ENCODE data around the gene SLC1A5. TPM values are rescaled to one million over a fixed set of nuclear protein-coding genes. Genes with fewer than 3 reads are reported as not detected.

The SLC1A5 gene
- total RNA-seq, 1 donor from 2014 or later, result 233 TPM

DNA sequence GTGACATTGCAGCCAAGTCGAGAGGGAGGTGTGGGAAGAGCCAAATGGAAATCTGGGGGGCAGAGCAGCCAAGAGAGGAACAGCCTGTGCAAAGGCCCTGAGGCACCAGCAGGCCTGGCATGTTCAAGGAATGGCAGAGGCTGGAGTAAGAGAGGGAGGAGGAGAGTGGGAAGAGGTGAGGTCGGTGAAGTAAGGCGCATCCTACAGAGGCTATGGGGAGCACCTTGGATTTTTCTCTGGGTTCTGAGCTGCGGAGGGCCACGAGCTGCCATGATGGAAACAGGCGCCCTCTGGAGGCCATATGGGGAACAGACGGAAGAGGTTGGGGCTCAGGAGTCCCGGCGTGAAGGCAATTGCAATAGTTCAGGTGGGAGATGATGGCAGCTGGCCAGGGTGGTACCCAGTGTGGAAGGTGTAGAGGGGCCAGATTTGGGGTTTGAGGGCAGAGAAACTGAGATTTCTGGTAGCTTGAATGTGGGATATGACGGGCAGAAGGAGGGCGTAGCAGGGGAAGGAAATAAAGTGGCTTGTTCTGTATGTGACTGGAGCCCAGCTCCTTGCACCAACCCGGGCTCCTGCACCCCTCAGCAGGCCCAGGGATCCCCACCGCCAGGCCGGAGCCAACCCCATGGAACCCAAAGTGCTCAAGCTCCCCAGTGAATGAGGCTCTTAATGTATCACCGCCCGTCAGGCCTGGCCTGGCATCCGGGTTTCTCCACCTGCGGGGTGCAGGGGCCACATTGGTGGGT is 21.7 kb downstream of the SLC1A5 start:
- Mint-ChIP-seq H3K36me3 (ENCODE audit: low read depth, unreplicated experiment) (peaks cover 3% of the 10 kb centered on the region), H3K4me1 (ENCODE audit: low read depth, unreplicated experiment) (peaks cover 5% of the 10 kb centered on the region), H3K4me3 (ENCODE audit: unreplicated experiment) (no peak overlapping the region), H3K27me3 (ENCODE audit: low read depth, unreplicated experiment) (no peaks in the 10 kb centered on the region), H3K9me3 (ENCODE audit: unreplicated experiment) (no peaks in the 10 kb centered on the region), H3K27ac (ENCODE audit: unreplicated experiment) (no peak overlapping the region)
- no peak overlapping the region for H3K9ac ChIP-seq (ENCODE audit: low read length)
- TF ChIP-seq, protein P1, sequence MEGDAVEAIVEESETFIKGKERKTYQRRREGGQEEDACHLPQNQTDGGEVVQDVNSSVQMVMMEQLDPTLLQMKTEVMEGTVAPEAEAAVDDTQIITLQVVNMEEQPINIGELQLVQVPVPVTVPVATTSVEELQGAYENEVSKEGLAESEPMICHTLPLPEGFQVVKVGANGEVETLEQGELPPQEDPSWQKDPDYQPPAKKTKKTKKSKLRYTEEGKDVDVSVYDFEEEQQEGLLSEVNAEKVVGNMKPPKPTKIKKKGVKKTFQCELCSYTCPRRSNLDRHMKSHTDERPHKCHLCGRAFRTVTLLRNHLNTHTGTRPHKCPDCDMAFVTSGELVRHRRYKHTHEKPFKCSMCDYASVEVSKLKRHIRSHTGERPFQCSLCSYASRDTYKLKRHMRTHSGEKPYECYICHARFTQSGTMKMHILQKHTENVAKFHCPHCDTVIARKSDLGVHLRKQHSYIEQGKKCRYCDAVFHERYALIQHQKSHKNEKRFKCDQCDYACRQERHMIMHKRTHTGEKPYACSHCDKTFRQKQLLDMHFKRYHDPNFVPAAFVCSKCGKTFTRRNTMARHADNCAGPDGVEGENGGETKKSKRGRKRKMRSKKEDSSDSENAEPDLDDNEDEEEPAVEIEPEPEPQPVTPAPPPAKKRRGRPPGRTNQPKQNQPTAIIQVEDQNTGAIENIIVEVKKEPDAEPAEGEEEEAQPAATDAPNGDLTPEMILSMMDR (IDR thresholded peaks at IDR 0.05; ENCODE audit: insufficient read depth, low read depth, low read length), result peak; percentile 62
- TF ChIP-seq EZH2 (IDR thresholded peaks at IDR 0.05; ENCODE audit: insufficient read depth, low read length), result no peak
- H3K4me2 ChIP-seq (ENCODE audit: low read length), result no peak overlapping the region
- no peaks in the 10 kb centered on the region for H3K36me3 ChIP-seq (ENCODE audit: insufficient read depth, low read length)
- no peak overlapping the region for H3K4me3 ChIP-seq (ENCODE audit: insufficient read depth, low read depth, low read length)
- H3K79me2 ChIP-seq (ENCODE audit: insufficient read depth, low read length), result no peaks in the 10 kb centered on the region
- H4K20me1 ChIP-seq (ENCODE audit: insufficient read depth, low read length), result no peaks in the 10 kb centered on the region
- no peaks in the 10 kb centered on the region for H3K4me1 ChIP-seq (ENCODE audit: insufficient read depth, low read length)
- no peak overlapping the region for H3K27ac ChIP-seq (ENCODE audit: low read depth, low read length)
- FAIRE-seq, result no peak
- DNase-seq (ENCODE audit: low read depth), result no peak
- no peaks in the 10 kb centered on the region for H3K9me3 ChIP-seq (ENCODE audit: insufficient read depth, low read depth, low read length)
- no peaks in the 10 kb centered on the region for H3K27me3 ChIP-seq (ENCODE audit: insufficient read depth, low read length)
- no peak overlapping the region for H2AFZ ChIP-seq (ENCODE audit: low read depth, low read length)

DNA sequence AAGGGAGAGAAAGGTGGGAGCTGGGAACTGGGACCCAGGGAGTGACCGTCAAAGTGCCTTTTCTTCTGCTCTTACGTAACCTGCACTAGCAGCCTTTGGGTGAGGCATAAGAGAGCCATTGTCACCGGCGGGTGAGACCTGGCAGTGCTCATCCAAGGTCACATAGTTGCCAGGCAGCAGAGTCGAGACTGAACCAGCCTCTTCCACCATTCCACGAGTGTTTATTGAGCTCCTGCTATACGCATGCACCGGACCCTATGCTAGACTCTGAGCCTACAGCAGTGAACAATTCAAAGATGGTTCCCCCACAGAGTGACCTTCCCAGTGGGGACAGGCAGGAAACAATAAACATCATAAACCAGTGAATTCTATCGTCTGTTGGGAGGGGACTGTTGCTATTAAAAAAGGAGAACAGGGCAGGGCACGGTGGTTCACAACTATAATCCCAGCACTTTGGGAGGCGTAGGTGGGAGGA is 23.5 kb downstream of the SLC1A5 start:
- no peaks in the 10 kb centered on the region for H3K36me3 ChIP-seq (ENCODE audit: insufficient read depth, low read length)
- no peaks in the 10 kb centered on the region for H3K9me3 ChIP-seq (ENCODE audit: insufficient read depth, low read depth, low read length)
- H2AFZ ChIP-seq (ENCODE audit: low read depth, low read length), result no peak overlapping the region
- H3K4me2 ChIP-seq (ENCODE audit: low read length), result no peak overlapping the region
- H3K4me3 Mint-ChIP-seq (ENCODE audit: unreplicated experiment), result no peak overlapping the region
- no peaks in the 10 kb centered on the region for H3K79me2 ChIP-seq (ENCODE audit: insufficient read depth, low read length)
- no peak for TF ChIP-seq EZH2 (IDR thresholded peaks at IDR 0.05; ENCODE audit: insufficient read depth, low read length)
- TF ChIP-seq, protein P1 (IDR thresholded peaks at IDR 0.05; ENCODE audit: insufficient read depth, low read depth, low read length), result no peak
- peaks cover 5% of the 10 kb centered on the region for H3K4me1 Mint-ChIP-seq (ENCODE audit: low read depth, unreplicated experiment)
- H3K36me3 Mint-ChIP-seq (ENCODE audit: low read depth, unreplicated experiment), result peaks cover 3% of the 10 kb centered on the region
- H3K9me3 Mint-ChIP-seq (ENCODE audit: unreplicated experiment), result no peaks in the 10 kb centered on the region
- no peak for DNase-seq (ENCODE audit: low read depth)
- no peak for FAIRE-seq
- H3K27me3 Mint-ChIP-seq (ENCODE audit: low read depth, unreplicated experiment), result no peaks in the 10 kb centered on the region
- no peaks in the 10 kb centered on the region for H3K4me1 ChIP-seq (ENCODE audit: insufficient read depth, low read length)
- H3K9ac ChIP-seq (ENCODE audit: low read length), result no peak overlapping the region
- no peak overlapping the region for H3K27ac Mint-ChIP-seq (ENCODE audit: unreplicated experiment)
- H3K27me3 ChIP-seq (ENCODE audit: insufficient read depth, low read length), result no peaks in the 10 kb centered on the region
- no peak overlapping the region for H3K27ac ChIP-seq (ENCODE audit: low read depth, low read length)
- H3K4me3 ChIP-seq (ENCODE audit: insufficient read depth, low read depth, low read length), result no peak overlapping the region
- no peaks in the 10 kb centered on the region for H4K20me1 ChIP-seq (ENCODE audit: insufficient read depth, low read length)
